GM19328 (cell line): ENCODE data around the gene ANGEL2.
"Not testable (repeated sequence)": the region's sequence is repeated elsewhere in the genome, so short reads cannot be mapped to it uniquely, and the experiment has no call there.

Experiments
- ATAC-seq: cut with Tn5 transposase; IDR thresholded peaks from one replicate; pipeline ENCODE4 v1.9.1; 2021; ENCODE audit warnings: mild to moderate bottlenecking, moderate library complexity; ENCODE audit not compliant: unreplicated experiment

ANGEL2 gene, protein sequence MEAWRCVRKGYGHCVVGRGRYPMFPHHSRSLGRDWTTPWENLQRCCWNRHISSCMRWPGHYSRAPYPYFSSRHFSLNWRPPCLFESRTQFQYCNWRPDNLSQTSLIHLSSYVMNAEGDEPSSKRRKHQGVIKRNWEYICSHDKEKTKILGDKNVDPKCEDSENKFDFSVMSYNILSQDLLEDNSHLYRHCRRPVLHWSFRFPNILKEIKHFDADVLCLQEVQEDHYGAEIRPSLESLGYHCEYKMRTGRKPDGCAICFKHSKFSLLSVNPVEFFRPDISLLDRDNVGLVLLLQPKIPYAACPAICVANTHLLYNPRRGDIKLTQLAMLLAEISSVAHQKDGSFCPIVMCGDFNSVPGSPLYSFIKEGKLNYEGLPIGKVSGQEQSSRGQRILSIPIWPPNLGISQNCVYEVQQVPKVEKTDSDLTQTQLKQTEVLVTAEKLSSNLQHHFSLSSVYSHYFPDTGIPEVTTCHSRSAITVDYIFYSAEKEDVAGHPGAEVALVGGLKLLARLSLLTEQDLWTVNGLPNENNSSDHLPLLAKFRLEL

DNA sequence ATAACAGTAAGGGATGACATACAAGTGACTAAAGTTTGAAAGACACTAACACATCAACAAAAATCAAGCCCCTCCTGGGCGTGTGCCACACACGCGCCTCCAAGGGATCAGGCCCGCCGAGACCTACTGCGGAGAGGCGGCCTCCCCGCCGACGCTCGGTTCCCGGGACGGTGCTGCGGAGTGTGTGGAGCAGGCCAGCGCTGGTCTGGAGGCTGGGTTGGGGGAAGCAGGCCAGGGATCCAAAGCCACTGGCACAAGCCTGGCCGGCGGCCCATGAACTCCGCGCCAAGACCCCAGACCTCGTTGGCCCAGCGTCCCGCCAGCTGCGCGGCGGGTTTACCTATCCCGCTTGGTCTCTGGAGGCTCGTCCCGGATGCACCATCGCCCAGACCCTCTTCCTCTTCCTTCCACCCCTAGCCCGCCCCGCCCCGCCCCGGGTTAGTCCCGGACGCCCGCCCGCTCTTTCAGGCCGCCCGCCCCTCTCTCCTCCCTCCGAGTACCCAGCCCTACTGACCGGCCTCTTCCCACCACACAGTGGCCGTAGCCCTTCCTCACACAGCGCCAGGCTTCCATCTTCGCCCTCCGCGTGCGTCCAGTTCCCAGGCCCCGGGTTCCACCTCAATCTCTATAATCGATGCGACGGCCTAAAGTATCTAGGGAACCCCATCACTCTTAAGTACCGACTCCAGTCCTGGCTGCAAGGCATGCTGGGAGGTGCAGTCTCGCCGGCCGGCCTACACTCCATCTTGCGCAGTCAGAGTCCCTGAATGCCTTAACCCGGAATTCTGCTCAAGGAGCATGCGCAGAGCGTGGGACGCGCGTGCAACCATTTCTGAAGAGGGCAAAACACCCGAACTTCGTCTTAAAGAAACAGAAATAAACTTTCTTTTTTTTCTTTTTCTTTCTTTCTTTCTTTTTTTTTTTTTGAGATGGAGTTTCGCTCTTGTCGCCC, at the start of gene ANGEL2:
ANGEL2 (minus strand) TSS at position 769 of the 952 bp plus-strand sequence; CDS start at position 573, 196 bp downstream.
- ATAC-seq, result peak; percentile 88

DNA sequence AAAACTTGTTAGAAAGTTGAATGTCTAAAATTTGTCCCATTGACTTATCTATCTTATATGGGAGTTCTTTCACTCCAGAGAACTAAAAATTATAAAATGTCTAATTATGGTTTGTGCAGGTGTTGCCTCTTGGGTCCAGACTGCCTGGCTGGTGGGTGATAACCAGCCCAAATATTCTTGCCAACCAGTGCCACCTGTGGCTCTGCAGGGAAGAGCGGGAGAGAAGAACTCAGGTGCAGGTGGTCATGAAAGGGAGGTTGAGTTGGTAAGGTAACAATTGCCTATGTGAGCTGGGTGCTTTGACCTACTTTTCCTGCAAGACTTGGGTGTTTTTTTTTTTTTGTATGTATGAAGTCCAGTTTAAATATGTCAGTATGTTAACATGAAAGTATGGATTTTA, 45.6 kb upstream of the ANGEL2 start:
- ATAC-seq, result no peak

DNA sequence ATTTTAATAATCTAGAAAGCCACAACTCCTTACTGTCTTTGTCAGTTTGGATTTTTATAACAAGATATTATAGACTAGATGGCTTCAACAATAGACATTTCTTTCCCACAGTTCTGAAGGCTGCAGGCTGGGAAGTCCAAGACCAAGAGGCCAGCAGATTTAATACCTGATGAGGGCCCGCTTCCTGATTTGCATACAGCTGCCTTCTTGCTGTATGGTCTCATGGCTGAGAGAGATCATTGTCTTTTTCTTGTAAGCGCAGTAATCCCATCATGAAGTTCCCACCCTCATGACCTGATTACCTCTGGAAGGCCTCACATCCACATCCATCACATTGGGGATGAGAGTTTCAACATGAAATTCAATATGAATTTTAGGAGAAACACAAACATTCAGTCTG, 45.2 kb upstream of the ANGEL2 start:
- no peak for ATAC-seq

DNA sequence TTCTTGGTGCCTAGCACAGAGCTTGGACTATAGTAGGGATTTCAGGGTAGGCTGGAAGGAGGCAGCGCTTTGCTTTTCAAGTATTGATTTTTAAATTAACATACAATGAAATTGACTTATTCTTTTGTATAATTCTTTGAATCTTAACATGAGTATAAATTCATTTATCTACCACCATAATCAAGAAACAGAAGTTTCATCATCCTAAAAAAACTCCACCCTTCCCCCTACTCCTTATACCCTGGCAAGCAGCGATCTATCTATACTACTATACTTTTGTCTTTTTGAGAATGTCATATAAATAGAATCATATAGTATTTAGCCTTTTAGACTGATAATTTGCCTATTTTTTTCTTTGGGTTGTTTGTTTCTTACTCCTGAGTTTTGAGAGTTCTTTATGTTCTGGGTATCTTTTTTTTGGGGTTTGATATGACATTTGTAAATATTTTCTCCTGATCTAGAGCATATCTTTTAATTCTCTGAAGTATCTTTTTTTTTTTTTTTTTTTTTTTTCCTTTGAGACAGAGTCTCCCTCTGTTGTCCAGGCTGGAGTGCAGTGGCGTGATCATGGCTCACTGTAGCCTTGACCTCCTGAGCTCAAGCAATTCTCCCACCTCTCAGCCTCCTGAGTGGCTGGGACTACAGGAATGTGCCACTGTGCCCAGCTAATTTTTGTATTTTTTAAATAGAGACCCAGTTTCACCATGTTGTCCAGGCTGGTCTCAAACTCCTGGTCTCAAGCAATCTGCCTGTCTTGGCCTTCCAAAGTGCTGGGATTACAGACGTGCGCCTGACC, 41.8 kb upstream of the ANGEL2 start:
- ATAC-seq, result no peak

DNA sequence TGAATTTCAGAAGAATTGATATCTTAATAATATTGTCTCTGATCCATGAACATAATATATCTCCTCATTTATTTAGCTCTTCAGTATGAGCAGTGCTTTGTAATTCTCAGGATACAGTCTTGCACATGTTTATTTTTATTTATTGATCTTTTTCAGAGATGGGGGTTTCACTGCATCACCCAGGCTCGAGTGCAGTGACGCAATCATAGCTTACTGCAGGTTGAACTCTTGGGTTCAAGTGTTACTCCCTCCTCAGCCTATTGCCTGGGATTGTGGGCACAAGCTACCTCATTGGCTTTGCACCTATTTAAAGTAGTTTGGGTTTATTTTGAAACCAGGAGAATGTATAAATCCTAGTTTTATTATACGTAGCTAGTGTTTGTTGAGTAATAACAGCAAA, 40.1 kb upstream of the ANGEL2 start:
- ATAC-seq, result no peak

DNA sequence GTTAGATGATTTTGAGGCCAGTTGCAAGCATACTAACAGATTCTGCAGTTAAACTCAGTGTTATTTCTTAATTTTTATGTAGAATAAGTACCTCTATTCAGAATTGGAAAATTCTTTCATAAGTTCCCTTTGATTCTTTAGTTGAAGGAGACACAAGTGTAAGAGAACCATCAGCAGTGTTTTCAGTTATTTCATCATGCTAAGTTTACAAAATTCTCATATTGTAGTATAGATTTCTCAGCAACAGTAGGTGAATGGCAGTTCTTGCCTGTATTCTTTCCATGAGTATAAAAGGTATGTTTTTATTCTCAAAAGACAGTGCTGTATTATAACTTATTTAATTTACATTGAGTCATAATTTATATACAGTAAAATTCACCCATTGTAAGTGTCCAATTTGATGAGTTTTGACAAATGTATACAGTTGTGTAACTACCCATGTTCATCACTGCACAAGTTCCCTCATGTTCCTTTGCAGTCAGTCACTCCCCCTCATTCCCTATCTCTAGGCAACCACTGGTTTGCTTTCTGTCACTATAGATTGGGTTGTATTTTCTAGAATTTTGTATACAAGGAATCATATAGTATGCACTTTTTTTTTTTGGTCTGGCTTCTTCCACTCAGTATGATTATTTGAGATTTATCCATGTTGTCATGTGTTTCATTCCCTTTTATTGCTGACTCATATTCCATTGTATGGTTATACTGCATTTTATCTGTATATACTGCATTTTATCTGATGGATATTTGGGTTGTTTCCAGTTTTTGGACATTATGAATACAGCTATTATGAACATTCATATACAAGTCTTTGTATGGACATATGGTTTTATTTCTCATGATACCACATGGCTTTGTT, 39.3 kb upstream of the ANGEL2 start:
- no peak for ATAC-seq

DNA sequence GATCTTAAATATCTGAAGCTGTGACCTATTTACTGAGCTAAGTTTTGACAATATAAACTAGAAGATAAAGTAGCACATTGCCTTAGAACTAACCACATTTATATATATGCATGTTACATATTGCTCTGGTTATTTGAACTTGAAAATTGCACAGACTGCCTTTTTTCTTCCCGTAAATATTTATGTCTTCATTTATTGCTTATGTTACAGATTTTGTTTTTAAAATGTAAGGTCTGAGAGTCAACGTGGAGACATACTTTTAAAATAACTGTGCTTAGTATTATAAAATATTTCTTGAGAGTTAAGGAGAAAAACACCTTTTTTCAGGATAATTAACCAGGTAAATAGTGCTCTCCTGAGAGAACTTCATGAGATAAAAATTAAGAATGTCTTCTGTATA, 38.5 kb upstream of the ANGEL2 start:
- ATAC-seq, result no peak

DNA sequence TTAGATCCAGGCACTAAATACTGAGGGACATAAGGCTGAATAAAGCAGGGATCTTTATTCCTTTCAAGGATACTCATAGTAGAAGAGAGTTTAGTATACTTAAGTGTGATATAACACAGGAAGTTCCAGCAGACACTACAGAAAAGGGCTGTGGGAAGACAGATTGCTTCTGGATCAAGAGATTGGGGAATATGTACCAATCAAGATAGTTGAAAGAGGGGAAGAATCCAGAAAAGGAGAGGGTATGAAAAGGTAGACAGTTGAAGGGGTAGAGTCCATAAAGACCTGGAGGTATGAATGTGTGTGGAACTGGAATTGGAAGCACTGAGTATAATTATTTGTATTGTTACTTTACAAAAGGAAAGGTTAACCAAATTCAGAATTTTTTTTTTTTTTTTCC, 37.8 kb upstream of the ANGEL2 start:
- ATAC-seq, result no peak

DNA sequence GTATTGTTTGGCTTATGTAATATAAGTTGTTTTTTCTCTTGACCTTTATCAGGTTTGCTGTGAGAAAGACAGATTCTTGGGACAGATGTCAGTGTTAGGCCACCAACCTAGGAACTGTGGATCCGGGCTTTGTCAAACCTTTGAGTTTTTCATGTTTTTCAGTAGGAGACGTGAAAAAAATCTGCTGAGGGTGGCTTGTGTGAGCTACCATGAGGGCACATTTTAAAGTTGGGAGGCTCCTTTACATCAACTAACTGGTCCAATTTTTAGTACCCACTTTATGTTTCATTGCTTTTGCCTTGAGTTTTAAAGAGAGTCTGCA, 36.2 kb upstream of the ANGEL2 start:
- ATAC-seq, result no peak

DNA sequence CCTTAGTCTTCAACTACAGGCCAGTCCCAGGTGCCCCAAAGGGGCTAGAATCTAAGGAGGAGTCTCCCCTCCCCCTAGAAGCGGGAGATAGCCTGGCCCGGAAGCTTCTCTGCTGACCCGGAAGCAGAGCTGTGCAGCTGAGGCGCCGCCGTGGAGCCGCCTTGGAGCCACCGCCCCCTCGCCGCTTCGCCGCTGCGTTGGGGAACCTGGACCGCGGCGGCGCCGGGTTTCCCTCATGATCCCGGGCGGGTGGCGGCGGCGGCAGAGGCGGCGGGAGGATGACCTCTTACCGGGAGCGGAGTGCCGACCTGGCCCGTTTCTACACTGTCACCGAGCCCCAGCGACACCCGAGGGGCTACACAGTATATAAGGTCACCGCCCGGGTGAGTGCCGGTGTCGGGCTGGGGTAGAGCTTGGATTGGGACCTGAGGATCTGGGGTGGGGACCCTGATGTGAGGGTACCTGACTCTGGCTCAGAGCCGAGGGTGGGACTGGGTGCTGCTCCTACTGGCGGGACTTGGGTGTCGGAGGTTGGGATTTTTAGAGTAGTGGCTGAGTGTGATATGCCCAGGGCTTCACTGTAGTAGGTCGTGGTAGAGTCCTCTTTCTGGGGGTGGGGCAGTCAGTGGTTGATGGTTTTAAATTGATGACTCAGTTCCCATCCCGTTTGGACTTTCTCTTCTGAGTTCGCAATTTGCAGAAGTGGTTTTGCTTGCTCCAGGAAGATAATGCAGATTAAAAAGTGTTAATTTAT, 35.6 kb upstream of the ANGEL2 start, which contains the start of gene RPS6KC1:
RPS6KC1 (plus strand) TSS at position 115 of the 754 bp plus-strand sequence; CDS start at position 279, 164 bp downstream.
- peak; percentile 97 for ATAC-seq

DNA sequence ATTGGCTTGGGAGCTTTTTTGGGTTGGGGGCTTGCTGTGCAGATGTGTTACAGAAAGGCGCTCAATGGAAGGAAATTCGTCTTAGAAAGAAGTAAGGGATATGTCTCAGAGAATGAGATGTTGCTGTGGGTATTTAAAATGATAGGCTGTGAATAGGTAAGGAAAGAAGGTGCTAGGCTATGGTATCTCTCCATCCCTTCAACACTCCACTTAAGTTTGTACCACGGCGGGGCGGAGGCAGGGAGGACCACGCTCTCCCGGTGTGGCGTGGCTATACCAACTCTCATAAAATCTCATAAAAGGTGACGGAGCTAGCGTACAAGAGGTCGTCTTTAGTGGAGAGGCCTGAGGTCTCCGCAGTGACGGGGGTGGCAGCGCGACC, 35.1 kb upstream of the ANGEL2 start:
- ATAC-seq, result peak; percentile 2

DNA sequence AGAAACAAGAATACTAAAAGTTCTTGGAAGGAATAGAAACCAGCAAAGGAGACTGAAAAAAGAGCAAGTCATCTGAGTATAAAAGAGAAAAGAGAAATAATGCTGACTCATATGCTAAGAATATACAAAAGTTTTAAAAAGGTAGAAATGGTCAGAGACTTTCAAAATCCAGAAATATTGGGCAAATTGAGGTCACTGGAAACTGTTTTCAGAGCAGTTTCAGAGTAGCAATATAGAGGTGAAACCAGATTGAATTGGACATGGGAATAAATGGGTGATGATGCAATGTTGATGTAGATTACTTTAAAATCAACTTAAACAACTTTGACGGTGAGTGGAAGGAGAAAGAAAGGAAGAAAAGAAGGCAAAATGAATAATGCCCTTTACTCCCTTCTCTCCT, 33.6 kb upstream of the ANGEL2 start:
- no peak for ATAC-seq

DNA sequence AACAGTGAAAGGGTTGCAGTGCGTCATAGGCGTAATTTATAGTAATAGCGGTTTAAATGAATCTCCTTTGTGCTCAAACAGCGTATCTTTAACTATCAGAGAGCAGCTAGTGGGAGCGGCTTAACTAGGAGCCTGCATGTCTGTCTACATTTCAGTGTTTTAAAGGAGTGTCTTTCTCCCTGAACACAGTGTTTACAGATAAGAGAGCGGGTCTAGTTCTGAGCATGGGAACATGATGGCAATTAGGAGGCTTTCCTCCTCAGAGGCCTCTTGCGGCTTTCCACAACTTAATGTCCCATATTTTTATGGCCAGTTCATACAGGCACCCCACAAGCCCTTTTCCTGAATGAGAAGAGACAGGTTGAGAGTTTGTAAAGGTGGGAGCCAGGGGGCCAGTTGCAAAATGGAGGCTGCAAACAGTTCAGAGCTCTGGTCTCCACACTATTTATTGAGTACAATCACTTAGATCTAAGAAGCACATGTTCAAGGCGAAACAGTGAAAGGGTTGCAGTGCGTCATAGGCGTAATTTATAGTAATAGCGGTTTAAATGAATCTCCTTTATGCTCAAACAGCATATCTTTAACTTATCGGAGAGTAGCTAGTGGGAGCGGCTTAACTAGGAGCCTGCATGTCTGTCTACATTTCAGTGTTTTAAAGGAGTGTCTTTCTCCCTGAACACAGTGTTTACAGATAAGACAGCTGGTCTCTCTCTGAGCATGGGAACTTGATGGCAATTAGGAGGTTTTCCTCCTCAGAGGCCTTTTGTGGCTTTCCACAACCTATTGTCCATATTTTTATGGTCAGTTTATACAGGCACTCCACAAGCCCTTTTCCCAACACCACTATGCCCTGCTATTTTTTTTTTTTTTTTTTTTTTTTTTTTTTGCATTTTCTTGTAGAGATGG, 29.9 kb upstream of the ANGEL2 start:
- ATAC-seq, result not testable (repeated sequence)

DNA sequence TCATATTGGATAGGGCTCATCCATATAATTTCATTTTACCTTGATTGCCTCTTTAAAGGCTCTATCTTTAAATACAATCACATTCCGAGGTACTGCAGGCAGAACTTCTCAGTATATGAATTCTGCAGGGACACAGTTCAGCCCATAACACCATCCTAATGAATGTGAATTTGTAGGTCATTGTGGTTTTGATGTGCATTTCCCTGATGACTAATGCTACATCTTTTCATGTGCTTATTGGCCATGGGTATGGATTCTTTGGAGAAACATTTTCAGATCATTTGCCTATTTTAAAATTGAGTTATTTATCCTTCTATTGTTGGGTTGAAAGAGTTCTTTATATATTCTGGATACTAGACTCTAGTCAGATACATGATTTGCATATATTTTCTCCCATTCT, 25.8 kb upstream of the ANGEL2 start:
- ATAC-seq, result no peak

DNA sequence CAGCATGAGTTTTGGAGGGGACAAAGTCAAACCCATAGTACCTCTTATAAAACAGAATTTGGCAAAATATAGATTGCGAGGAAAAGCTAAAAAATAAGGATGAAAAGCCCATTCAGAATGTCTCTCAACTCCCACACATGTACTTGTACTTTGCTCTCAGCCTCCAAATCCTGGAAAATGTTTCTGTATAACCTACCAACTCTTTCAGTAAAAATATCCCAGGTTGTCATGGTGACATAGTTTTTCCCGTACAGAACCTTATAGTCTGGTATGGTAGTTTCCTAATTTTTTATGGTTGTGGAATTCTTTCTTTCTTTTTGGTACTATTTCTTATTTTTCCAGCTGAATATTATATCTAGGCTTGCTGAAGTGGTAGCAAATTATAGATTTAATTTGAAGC, 19.9 kb upstream of the ANGEL2 start:
- no peak for ATAC-seq

DNA sequence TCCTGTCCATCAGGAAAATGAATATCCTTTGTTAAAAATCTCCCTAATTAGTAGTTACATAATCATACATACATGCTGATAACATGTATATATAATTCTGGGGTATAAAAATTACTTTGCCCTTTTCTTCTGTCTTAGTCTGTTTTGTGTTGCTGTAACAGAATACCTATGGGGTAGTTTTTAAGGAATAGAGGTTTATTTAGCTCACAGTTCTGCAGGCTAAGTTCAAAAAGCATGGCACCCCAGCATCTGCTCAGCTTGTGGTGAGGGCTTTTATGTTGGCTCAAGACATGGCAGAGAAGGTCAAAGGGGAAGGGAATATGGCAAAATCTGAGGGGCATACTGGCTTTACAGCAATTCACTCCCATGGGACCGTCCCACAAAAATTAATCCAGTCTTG, 19.0 kb upstream of the ANGEL2 start:
- ATAC-seq, result no peak

DNA sequence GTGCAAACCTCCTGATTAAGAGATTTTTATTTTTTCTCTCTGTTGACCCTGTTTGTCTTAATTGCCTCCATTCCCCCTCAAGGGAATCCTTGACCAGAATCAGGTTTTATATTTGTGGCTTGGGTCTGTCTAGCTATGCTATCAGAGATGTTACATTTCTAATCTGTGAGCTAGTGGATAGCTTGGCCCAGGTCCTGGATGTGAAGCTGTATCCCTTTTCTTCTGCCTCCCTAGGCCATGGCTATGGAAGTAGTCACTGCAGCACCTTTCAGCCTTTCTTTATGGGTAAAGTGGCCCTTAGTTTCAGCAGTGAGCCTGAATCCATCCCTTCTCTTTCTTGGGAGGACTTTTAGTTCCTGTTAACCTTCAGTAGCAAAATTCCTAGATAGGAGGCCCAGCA, 17.0 kb upstream of the ANGEL2 start:
- ATAC-seq, result no peak

DNA sequence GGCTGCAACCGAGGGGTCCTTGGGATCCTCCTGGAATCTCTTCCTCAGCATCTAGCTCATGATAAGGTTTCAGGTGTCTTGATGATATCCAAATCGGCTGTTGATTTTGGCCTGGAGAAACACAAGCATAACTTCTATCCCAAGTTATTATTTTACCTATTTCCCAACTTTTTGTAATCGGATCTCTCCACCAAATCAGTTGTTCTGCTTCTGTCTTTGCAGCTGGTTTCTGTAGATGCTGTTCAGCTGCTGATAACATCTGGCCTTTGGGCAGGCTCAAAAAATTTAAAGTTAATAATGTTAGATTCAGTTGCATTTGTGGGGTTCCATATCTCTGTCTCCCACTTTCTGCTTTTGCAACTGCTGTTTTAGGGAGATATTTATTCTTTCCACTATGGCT, 11.4 kb upstream of the ANGEL2 start:
- not testable (repeated sequence) for ATAC-seq
